Measurements from ENCODE around the gene BANF1. TPM values are rescaled to one million over a fixed set of nuclear protein-coding genes. Genes with fewer than 3 reads are reported as not detected.

The BANF1 gene
- total RNA-seq, 1 experiment from 2014 or later = 116 TPM

DNA sequence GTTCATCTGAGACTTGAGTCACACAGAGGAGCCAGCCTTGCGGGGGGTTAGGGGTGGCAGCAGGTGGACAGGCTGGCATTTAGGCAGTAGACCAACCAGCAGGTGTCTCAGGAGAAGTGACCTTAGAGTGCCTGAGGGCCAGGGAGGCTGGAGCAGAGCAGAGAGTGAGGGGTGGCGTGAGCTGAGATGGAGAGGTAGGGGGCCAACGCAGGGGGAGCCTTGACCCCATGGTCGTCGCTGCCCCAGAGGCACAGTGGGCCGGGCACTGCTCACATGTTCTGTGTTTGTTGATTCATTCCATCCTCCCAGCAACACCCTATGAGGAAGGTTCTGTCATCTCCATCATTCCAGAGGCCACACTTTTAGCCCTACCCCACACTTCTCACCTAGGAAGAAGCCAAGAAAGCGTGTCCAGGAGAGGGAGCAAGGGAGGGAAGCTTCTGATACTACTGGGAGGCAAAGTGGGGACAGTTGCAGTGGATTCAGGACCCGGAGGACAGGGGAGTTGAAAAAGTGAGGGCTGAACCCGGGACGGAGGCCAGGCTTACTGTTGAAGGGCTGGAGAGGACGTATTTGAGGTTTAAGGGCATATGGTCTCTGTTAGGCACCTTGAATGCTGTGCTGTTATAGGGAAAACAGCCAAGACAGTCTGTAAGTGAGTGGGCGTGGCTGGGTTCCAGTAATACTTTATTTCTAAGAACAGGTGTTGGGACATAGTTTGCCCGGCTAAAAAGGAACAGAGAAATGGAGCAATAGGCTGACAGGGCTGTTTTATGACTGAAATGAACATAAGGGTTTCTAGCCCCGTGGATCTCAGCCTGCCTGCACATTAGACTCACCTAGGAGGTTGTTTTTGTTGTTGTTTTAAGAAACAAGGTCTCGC lies 33.5 kb upstream of the BANF1 start:
- peaks cover 90% of the 10 kb centered on the region for H3K36me3 ChIP-seq
- peak in 1 of 2 experiments; percentile 56 for DNase-seq (ENCODE audit: low read depth in 1 of 2, low spot score in 2 of 2)
- no peak overlapping the region for H3K4me3 ChIP-seq

GRCh38 chr11:65972116-65972515 lies 30.2 kb upstream of the BANF1 start:
- peaks cover 83% of the 10 kb centered on the region for H3K36me3 ChIP-seq
- H3K4me3 ChIP-seq = no peak overlapping the region

More for the DNA sequence above, 33.5 kb upstream of the BANF1 start:
- no peak overlapping the region for H3K27ac ChIP-seq
- H3K4me1 ChIP-seq (replicated peaks) = no peaks in the 10 kb centered on the region
- H3K9me3 ChIP-seq (replicated peaks) = no peaks in the 10 kb centered on the region
- no peaks in the 10 kb centered on the region for H3K27me3 ChIP-seq (replicated peaks)

DNA sequence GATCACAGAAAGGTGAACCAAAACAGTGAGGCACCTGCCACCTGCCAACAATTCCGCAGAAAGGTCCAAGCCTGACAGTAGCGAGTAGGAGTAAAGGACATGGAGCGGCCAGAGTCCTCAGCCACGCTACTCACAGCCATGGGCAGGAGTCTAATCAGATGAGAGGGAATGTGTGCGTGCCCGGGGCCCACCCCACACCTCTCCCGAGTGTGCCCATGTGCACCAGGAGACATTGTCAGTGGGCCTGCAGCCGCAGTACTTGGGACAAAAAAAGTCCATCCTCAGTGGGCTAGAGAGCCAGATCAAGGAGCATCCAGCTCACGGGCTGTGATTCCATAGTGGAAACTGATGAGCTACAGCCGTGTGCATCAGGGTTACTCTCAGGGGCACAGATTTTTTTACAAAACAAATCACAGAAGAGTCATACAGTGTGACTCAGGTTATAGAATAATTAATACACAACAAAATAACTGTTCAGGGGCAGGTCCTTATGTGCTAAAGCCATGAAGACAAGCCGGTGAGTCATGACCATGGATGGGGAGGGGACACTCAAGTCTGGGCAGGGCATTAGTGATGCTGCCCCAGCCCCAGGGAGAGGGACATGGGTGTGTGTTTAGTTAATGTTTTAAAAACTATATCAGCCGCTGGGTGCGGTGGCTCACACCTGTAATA lies 28.7 kb upstream of the BANF1 start:
- no peaks in the 10 kb centered on the region for H3K4me1 ChIP-seq (replicated peaks)
- DNase-seq (ENCODE audit: low read depth in 1 of 2, low spot score in 2 of 2) = peak in 1 of 2 experiments; percentile 59
- H3K36me3 ChIP-seq = peaks cover 83% of the 10 kb centered on the region

More at GRCh38 chr11:65972116-65972515, 30.2 kb upstream of the BANF1 start:
- no peak overlapping the region for H3K27ac ChIP-seq
- H3K27me3 ChIP-seq (replicated peaks) = no peaks in the 10 kb centered on the region
- no peaks in the 10 kb centered on the region for H3K4me1 ChIP-seq (replicated peaks)
- H3K9me3 ChIP-seq (replicated peaks) = no peaks in the 10 kb centered on the region
- no peak for DNase-seq (ENCODE audit: low read depth in 1 of 2, low spot score in 2 of 2)

DNA sequence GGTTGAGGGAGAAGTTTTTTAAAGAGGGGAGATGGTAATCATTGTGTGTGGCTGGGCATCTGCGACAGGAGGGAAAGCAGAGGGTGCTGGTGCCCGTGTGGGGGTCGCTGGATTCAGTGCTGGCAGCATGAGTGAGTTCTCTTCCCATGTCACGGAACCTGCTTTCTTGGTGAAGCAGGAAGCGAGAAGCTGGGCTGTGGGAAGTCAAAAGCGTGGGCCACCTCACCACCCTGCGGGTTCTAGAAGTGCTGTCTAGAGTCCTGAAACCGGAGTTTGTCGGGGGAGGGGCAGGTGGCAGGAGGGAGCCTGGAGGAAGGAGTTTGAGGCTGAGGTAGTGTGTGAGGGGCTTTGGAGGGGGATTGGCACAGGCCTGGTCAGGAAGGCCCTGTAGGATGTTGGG lies 26.5 kb upstream of the BANF1 start:
- H3K36me3 ChIP-seq = peaks cover 82% of the 10 kb centered on the region
- no peaks in the 10 kb centered on the region for H3K27me3 ChIP-seq (replicated peaks)
- no peaks in the 10 kb centered on the region for H3K4me1 ChIP-seq (replicated peaks)
- DNase-seq (ENCODE audit: low read depth in 1 of 2, low spot score in 2 of 2) = no peak
- no peak overlapping the region for H3K4me3 ChIP-seq
- no peak overlapping the region for H3K27ac ChIP-seq
- H3K9me3 ChIP-seq (replicated peaks) = no peaks in the 10 kb centered on the region

More for the DNA sequence above, 28.7 kb upstream of the BANF1 start:
- H3K4me3 ChIP-seq = no peak overlapping the region
- no peaks in the 10 kb centered on the region for H3K9me3 ChIP-seq (replicated peaks)
- no peak overlapping the region for H3K27ac ChIP-seq
- no peaks in the 10 kb centered on the region for H3K27me3 ChIP-seq (replicated peaks)

GRCh38 chr11:65976216-65977176 lies 25.8 kb upstream of the BANF1 start:
- peak in 1 of 2 experiments; percentile 59 for DNase-seq (ENCODE audit: low read depth in 1 of 2, low spot score in 2 of 2)
- Histone ChIP-seq H3K4me3 (no peak overlapping the region), H3K9me3 (replicated peaks) (no peaks in the 10 kb centered on the region), H3K27me3 (replicated peaks) (no peaks in the 10 kb centered on the region), H3K4me1 (replicated peaks) (no peaks in the 10 kb centered on the region), H3K36me3 (peaks cover 85% of the 10 kb centered on the region), H3K27ac (no peak overlapping the region)

DNA sequence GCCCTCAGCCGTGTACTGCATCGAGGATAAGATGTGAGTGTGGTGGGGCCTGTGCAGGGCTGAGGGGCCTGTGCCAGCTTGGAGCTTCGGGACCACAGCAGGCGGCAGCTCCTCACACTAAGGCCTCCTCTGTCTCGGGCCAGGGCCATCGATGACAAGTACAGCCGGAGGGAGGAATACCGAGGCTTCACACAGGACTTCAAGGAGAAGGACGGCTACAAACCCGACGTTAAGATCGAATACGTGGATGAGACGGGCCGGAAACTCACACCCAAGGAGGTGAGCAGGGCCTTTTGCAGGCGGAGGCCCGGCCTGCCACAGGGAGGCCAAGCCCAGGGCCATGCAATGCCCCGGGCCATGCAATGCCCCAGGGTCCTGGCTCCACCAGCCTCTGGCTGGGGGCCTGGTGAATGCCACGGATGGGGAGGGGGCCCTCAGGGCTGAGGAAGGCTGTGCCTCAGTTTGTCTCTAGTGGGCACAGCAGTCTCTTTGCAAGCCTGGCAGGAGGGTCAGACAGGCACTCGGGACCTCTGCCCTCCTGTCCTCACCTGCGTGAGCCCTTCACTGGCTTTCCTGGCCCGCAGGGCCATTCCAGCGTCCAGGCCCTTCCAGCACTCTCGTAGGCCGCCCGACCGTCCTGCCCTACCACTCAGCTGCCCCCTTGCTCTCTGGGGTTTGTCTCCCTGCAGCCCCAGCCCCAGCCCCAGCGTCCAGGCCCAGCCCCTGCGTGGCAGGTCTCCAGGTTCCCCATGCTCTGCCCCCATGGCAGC lies 24.5 kb upstream of the BANF1 start:
- Histone ChIP-seq H3K9me3 (replicated peaks) (no peaks in the 10 kb centered on the region), H3K27me3 (replicated peaks) (no peaks in the 10 kb centered on the region), H3K4me3 (no peak overlapping the region), H3K36me3 (peaks cover 72% of the 10 kb centered on the region), H3K4me1 (replicated peaks) (no peaks in the 10 kb centered on the region), H3K27ac (no peak overlapping the region)
- DNase-seq (ENCODE audit: low read depth in 1 of 2, low spot score in 2 of 2) = peak in 1 of 2 experiments; percentile 68

DNA sequence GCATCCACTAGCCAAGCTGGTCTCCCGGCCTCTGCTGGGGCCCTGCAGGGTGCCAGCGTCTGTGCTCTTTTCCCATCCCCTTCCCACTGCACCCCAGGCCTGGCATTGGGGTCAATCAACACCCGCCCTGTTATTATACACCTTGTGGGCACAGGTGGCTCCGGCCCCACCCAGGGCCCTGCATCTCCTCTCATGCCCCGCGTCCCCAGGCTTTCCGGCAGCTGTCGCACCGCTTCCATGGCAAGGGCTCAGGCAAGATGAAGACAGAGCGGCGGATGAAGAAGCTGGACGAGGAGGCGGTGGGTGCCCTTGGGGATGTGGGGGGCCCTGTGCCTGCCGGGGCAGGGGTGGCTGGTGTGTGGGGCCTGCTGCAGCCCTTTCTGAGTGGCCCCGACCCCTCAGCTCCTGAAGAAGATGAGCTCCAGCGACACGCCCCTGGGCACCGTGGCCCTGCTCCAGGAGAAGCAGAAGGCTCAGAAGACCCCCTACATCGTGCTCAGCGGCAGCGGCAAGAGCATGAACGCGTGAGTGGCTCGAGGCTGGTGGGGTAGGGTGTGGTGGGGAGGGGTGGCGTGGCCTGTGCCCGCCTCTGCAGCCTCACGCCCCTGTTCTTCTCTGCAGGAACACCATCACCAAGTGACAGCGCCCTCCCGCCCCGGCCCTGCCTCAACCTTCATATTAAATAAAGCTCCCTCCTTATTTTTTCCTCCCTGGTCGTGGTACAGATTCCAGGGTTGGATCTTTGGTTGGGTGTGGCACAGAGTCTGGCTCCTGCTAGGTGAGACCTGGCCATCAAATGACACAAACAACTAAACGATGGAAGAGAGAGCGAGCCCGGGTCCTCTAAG lies 23.7 kb upstream of the BANF1 start:
- Histone ChIP-seq H3K27ac (no peak overlapping the region), H3K36me3 (peaks cover 64% of the 10 kb centered on the region), H3K4me1 (replicated peaks) (no peaks in the 10 kb centered on the region), H3K27me3 (replicated peaks) (no peaks in the 10 kb centered on the region), H3K9me3 (replicated peaks) (no peaks in the 10 kb centered on the region), H3K4me3 (no peak overlapping the region)
- peak in 1 of 2 experiments; percentile 68 for DNase-seq (ENCODE audit: low read depth in 1 of 2, low spot score in 2 of 2)

DNA sequence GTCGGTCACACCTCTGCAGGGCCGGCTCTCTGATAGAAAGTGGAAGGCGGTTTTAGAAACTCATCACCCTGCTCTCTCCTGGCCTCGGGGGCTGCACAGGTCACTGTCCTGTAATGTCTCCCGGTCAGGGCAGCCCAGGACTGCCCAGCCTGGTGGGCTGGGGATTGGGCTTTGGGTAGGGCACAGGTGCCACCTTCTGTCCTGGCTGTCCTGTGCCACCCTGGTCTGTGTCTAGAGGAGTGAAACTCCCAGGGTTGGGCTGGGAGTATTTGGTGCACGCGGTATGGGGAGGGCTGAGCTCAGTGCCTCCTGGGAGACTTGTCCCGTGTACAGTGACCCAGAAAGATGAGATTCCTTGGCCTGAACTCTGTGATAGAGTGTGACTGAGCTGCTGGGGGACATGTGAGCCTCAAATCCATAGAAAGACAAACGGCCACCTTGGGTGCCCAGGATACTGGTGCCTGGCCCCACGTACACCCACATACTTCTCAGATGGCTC lies 23.0 kb upstream of the BANF1 start:
- Histone ChIP-seq H3K27ac (no peak overlapping the region), H3K36me3 (peaks cover 61% of the 10 kb centered on the region), H3K4me1 (replicated peaks) (no peaks in the 10 kb centered on the region), H3K9me3 (replicated peaks) (no peaks in the 10 kb centered on the region), H3K4me3 (no peak overlapping the region), H3K27me3 (replicated peaks) (no peaks in the 10 kb centered on the region)
- DNase-seq (ENCODE audit: low read depth in 1 of 2, low spot score in 2 of 2) = peak in 1 of 2 experiments; percentile 51

GRCh38 chr11:65981101-65981740 lies 21.1 kb upstream of the BANF1 start:
- Histone ChIP-seq H3K27me3 (replicated peaks) (no peaks in the 10 kb centered on the region), H3K4me3 (no peak overlapping the region), H3K9me3 (replicated peaks) (no peaks in the 10 kb centered on the region), H3K36me3 (peaks cover 44% of the 10 kb centered on the region), H3K27ac (no peak overlapping the region), H3K4me1 (replicated peaks) (no peaks in the 10 kb centered on the region)
- no peak for DNase-seq (ENCODE audit: low read depth in 1 of 2, low spot score in 2 of 2)

DNA sequence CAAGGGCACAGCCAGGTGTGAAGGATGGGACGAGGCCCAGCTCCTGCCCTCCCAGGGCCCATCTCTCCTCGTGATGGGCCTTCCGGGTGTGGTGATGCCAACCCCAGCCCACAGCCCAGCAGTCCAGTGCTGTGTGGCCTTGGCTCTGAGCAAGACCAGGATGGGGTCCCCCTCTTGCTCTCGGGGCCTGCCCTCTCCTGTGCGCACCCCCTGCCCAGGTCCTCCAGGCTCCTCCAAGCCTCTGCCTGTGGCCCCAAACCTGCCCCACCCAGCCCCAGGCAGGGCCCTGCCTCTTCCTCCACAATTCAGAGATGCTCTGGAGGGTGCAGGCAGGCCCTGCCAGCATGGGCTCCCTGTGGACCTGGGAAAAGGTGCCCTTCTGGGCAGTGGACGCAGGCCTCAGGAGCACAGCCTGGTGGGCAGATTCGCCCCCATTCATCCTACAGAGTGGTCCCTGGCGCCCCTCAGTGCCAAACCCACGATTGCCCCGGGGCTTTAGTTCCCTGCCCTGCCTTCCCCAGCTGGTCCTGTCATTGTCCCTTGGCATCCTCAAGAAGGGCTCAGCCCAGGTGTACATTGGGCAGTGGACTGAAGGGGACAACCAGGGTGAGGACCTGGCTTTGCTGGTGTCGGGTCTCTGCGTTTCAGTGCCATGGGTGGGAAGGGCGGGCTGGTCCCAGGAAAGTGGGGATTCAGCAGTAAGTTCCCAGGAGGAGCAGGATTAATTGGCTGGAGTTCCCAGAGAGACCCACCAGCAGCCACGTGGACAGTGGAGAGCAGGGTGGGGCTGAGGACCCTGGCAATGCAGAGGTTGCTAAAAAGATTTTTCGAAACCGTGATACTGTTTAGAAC lies 20.1 kb upstream of the BANF1 start:
- no peak for DNase-seq (ENCODE audit: low read depth in 1 of 2, low spot score in 2 of 2)
- Histone ChIP-seq H3K4me1 (replicated peaks) (no peaks in the 10 kb centered on the region), H3K9me3 (replicated peaks) (no peaks in the 10 kb centered on the region), H3K27ac (no peak overlapping the region), H3K27me3 (replicated peaks) (no peaks in the 10 kb centered on the region), H3K4me3 (no peak overlapping the region), H3K36me3 (peaks cover 35% of the 10 kb centered on the region)
